GM18867 (cell line): ENCODE measurements around the gene POPDC2.

ENCODE experiments used
- ATAC-seq: cut with Tn5 transposase; IDR thresholded peaks from one replicate; pipeline ENCODE4 v1.9.1; 2021; ENCODE audit warnings: mild to moderate bottlenecking, moderate library complexity; ENCODE audit not compliant: unreplicated experiment

POPDC2 gene

DNA sequence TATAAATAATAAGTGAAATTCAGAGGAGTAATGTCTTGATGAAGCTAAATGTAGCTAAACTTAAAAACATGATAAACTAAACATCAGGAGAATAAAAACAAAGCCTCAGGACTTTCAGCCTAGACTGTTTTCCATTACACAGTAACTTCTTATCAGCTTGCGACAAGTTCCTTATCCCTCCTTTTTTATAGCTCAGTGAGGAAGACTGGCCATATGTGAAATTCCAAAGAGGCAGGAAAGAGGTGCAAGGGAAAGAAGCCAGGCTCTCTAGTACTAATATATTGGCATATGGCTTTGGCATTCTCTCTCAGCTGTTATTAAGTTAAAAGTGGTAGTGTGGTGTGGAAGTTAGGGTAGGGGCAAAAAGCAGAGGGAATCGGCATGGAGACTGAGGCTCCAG, 12.4 kb upstream of the POPDC2 start:
- ATAC-seq = no peak

DNA sequence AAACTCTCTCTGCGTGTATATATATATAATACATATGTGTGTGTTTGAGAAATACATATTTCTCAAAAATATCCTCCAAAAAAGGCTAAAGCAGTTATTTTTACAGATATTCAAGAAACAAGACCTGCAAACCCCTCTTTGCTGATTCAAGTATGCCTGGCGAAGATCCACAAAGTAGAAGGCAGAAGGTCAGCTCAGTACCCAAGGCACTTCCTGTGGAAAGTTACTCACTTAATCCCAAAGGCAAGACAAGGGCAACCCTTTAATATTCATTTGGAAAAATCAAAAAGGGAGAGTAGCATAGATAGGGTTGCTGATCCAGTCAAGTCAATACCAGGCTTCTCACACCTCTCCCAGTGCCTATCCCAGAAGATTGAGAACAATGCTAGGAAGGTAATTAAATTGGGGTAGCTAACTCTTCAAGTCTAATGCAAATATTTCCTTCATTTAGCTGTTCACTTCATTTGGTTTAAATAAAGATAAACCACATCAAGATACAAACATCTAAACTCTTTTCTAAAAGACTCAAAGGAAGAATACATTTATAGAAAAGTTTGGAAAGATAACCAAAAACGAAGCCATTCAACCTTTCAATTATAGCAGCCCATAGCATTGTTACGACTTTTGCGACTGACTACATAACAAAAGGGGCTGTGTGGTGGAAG, 9.6 kb upstream of the POPDC2 start:
- ATAC-seq = no peak

DNA sequence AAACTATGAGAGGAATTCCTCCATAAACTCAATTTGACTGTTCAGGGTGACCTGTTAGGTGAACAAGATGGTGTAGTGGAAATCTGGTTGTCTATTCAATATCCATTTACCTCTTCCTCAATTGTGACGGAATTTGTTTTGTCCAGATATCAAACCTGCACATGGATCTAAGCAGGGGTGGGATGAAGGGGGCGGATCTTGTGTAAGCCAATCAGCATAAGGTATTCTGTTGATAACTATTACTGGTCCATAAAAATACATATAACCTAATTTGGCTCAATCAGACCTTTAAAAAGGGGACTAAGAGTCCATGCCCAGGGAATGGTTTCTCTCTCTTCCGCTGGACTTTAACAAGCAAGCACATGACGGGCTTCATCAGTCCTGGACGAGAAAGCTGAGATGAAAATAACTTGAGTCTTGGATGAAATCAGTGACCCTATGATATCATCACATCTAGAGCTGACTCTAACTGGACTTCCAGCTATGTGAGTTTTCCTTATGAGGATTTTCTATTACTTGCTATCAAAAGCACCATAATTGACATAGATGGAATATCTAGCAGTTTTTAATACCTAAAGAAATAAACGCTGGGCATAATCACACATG, 5.7 kb upstream of the POPDC2 start:
- no peak for ATAC-seq

DNA sequence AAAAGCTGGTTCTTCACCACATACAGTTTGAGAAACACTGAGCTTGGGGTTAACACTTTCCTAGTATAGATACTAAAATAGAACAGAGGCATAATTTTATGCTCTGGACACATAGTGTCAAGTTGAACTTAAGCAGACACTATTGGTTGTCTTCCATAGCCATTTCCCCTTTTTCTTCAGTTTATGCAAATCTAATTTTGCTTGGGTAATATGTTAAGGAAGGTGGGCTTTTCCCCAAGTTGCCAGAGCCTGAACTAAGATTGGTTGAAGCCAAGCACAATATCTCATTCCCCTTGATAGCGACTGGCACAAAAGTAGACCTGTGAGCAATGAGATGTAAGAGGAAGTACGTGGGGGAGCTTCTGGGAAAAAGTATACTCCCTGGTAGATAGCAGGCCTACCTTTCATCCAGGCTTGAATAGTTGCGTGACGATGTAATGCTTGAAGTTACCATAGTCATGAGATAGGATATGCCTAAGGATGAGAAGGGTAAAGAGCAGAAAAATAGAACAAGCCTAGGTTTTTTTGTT, 4.5 kb upstream of the POPDC2 start:
- ATAC-seq = no peak

DNA sequence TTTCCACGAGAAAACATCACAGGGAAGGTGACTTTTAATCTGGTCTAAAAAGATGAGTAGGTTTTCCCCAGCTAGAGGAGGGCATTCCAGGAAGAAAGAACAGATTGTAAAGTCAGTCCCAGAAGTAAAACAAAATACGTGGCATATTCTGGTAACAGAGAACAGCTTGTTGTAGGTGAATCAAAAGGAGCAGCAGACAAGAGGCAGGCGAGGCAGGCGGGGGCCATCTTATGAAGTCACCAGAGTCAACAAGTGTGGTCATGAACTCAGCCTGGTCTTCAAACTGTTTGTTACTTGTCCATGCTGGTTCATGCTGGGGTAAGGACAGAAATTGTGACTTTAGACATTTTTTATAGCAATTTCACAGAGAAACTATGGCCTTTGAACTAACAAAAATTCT, 4.0 kb upstream of the POPDC2 start:
- ATAC-seq = no peak

DNA sequence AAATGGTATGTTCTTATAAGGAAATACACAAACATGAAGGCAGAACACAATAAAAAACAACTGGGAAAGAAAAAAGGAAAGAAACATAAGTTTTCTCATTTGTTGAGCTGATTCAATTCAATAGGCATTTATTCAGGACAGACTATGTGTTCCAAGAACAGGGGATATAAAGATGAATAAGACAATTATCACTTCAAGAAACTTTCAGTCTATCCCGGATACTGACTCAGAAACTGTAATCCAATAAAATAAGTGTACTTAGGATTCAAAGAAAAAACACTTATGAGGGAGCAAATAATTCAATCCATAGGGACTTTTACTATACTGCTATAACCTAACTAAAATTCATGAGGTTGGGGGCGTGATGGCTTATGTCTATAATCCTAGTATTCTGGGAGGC, 3.5 kb upstream of the POPDC2 start:
- no peak for ATAC-seq

DNA sequence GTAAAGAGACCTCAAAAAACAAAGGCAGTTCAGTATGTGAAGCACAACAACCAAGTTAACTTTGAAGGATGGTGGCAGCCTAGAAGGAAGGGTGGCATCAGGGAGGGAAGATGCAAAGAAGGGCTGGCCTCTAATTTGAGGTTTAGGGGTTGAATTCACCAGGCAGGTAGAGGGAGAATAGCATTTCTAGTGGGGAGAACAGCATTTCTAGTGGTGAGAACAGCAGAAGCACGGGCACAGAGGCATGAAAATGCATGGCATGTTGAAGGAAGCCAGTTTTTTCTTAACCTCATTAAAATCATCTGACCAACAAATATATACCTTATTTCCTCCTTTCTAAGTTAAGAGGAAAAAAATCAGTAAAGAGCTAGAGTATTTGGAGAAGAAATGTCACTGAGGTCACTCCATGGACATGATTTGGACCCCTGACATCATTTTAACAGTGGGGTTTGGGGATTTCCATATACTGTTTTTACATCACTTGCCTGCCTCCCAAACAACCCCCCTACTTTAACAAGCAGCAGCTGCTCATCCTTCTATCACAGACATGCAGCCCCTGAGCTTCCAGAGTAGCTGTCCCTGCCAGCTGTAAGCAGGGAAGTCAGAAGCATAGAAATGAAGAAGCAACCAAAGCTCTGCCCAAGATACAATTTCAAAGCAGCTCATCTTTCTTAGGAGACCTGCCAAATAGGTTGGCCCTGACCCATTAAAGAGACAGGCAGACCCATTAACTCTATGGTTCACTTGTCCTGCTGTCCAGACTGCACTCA, 2.4 kb upstream of the POPDC2 start:
- ATAC-seq = no peak

DNA sequence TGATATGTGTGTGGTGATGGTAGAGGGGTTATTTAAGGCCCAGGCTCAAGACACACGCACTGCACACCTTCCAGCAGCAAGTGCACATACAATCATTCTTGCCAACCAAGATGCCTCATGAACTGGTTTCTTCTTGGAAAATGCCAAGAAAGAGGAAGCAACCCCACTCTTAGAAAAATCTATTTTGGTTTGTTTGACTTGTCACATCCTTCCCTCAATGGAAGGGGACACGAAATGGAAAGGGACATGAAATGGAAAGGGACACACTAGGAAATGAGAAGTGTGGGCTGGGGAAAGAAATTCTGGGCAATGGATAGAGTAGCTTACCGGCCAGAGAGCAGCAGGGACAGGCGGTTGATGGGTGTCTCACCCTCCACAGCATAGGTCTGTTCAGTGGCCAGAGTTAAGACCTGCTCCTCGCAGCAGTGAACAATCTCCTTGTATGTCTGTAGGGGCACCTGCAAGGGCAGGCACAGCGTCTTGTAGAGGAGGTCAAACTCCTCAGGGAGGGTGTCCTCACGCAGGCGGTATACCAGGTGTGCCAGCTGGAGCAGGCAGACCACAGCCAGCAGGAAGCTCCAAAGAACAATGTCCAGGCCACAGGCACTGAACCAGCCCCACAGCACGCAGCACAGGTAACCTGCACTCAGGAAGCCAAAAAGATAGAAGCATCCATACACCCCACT, 640 bp downstream of the POPDC2 start:
- ATAC-seq = no peak

DNA sequence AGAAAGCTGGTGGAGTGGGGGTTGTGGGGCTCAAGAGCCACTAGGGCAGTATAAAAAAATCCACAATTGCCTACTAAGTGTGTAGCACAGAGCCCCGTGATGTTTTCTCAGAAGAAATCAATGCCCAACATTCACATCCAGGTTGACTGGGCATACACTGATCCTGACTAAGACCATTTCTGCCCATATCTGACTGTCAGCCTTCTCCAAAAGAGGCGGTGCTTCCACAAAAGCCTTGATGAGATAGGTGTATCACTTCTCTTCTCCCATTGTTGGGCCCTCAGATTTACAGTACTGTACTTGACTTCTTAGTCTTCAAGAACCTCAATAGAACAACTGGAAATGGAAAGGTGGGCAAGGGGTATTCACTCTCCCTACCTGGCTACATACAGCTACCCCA, 1.4 kb downstream of the POPDC2 start:
- no peak for ATAC-seq

DNA sequence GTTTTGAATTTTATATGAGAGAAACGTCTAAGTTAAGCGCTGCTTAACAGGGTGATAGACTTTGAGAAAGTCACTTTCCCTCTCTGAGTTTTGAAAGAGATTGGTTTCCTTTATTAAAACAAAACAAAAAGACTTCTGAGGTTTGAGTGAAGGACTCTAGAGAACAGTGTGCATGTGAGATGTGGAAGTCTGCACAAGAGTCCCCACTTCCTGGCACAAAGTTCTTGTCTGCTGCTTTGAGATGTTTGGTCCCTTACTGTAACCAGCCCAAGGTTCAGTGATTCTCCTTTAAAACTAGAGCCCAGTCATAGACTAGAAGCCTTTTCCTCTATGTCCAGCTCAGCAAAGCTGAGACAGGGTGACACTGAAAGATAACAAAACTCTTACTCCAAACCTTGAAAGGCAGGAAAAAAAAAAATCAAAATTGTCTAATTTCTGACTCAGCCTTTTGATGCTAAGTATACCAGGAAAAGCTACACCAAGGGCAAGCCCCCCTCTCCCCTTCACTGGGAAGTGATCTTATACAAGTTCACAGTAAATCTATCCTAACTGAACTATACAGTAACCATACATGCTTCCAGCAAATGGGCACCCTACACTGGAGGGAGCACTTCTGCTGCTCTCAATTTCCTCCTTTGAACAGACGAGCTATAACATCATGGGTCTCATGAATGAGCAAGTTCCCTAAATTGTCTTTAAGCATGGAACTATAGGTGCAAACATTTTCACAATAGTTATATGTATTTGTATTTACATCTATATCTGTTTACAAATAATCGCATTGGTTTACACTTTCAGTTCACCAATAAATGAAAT, 2.3 kb downstream of the POPDC2 start:
- ATAC-seq = no peak

DNA sequence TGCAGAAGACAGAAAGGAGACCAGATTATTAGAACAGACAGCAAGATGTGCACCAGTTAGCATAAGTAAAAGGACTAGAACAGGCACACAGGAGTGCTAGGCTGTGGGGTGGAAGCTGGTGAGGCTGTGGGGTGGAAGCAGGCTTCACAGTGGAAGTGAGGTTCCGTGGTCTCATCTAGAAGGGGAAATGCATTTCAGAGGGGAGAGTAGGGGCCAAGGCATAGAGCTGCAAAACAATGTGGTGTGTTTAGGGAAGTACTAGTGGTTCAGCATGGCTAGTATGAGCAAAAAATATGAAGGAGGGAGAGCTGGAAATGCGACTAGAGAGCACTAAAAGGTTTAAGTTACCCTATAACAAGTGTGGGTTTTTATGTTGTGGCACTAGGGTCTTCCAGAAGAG, 6.5 kb downstream of the POPDC2 start:
- no peak for ATAC-seq

DNA sequence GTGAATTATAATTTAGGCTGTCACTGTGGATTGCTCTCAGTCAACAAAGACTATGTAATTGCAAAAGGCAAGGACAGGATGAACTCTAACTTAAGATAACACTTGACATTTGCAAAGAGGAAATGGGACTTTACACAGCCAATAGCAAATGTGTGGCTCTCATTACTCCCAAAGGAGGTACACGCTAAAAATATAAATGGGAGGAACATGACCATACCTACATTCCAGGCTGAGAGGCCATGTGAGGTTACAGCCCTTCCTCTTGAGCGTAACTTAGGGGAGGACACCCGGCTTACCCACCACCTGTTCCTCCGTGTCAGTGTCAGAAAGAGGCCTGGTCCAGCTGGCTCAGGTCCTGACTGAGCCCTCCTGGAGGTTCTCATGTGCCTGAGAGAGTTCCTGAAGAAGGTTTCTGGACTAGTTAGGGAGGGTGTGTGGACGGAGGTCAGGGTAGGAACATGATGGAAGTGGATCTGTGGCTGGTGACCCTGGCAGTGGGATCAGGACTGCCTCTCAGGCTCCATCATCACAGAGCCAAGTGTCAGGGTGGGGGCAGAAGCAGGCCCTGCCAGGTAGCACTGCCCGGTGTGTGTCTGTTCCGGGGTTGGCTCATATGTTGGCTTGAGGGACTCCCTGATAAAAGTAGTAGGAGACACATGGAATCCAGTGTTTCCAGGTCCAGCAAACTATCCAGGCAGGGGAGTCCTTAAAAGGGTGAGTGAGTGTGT, 7.9 kb downstream of the POPDC2 start:
- ATAC-seq = no peak

DNA sequence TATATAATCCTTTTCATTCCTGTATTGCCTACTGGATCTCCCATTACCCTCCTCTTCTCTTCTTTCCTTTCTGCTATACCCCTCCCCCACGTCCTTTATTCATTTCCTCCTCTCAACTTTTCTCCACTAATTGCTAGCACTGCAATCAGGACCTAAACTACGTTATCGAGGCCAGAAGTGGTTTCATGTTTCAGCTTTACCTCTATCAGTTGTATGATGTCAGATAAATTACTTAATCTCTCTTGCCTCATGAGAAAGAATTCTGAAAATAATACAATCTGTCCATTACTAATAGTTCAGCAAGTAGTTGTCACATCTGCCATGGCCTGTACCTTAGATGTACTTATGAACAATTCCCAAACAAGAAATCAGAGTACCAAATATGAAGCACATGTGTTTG, 10.6 kb downstream of the POPDC2 start:
- ATAC-seq = no peak

DNA sequence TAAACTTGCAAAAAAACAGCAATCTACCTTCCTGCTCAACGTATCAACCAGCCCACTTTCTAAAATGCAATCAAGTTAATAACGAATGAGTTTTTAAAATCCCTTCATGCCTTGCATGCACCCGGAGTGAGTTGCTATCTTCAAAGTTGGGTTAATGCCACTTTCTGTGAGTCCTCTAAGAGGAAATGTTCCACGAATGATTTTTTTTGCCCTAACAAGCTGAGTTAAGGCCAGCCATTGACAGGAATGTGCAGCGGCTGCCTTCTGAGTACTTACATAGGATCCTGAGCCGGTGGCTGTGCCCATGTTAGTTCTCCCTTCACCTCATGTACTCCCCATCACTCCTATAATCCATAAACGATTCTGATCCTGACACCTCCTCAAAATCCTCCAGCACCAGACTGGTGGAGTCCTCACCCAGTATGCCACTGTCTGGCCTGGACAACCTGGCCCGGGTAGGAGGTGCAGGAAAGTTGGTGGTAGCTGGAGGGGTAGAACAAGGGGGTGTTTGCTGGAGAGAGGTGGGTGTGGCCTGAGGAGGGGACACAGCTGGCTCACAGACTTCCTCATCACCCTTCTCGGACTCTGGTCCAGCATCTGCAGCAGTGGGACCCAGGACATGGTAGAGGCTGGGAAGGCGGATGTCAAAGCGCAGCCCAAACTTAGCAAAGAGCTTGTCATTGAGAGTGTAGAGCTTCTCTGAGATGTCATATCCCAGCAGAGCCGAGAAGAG, 12.4 kb downstream of the POPDC2 start:
- ATAC-seq = no peak

DNA sequence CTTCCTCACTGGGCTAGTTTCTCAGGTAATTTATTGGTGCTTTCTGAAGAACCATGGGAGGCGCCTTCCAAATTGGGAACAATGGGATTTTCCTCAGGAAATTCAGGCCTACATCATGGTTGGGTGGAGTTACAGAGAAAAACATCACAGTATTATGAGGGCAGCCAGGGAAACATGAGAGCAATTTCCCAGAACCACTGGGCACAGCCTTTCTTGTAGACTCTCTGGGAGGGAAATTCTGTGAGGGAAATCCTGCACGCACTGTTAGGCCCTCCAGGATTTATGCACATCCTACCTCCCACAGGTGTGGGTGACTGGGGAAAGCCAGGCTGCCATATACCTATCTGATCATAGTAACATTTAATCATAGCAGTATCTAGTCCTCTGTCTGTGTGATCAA, 13.2 kb downstream of the POPDC2 start:
- ATAC-seq = no peak

DNA sequence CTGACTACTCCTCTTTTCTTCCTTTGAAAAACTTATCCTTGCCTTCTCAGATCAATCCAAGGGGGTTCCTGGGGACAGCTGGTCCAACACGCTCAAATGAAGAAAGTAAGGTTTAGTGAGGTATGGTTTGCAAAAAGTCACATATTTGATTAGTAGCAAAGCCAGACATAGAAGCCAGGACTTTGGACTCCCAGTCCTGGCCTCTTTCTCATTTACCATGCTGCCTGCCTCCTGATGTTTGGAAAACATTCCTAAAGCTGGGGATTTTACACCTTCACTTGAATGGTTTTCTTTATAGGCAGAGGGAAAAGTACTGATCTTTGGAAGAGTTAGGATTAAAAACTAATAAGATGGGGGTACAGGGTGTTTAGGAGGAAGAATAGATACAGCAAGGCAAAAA, 14.6 kb downstream of the POPDC2 start:
- ATAC-seq = no peak

DNA sequence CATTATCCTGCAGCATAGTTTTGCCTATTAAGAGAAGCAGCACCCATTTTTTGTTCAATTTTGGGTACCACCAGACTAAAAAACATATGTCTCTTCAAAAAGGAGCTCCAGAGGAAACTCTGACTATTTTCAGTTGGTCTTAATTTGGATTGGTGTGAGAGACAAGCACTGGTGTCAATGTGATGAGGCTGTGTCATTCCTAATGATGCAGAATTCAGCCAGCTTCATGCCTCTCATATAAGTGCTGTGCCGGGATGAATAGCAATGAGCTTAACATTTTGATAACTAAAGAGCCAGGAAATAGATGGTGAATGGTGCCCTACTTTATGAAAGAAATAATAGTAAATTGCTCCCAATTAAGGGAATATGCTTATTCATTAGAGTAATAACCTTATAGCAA, 15.9 kb downstream of the POPDC2 start:
- no peak for ATAC-seq

DNA sequence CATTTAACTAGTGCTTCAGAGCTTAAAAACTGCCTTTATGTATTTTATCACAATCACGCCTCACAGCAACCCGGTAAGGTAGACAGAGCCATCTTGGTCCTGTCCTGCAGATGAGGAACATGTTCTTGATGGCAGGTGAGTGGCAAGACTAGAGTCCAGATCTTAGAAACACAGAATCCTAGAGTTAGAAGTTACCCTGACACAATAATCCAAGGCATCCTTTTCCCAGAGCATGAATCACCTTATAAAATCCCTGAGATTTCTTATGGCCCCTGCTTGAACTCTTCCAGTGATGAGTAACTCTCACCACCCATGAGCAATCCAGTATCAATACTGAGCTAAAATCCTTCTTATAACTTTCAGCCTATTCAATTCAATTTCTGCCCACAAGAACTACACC, 16.9 kb downstream of the POPDC2 start:
- no peak for ATAC-seq

DNA sequence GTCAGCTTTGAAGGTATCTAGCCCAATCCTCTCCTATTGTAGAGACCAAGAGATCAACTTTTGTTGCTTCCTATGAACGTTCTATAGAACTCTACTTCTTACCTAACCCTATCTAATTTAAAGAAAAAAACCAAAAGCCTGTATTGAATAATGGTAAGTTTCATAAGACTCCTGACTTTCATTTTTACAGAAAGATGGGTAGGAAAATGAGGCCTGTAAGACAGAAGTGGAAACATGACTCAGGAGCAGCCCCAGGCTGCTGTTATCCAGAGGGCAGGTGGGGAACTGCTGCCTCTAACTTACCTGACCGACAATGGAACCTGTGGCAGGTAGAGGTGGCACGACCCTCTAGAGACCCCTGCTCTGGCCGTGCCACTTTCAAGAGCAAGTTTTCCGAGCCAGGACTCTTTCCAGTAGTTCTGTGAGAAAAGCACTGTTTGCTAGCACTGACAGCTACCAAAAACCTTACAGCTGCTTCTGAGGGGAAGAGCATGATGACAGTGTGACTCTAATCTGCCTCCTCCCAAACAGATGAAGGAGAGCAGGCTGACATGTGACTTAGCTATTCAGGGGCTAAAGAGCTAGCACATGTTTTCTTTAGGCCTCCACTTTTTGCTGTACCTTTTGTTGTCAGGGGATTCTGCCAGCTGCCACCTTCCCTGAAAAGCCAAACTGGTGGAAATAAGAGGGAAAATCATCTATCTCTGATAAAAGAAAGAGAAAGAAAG, 17.5 kb downstream of the POPDC2 start:
- ATAC-seq = no peak
